Erythroblast (primary cell): ENCODE results near the gene RAB11A.

Experiments used
- GATA1 ChIP-seq: IDR thresholded peaks from 2 replicates; pipeline ENCODE4 v1.6.1; 2011; ENCODE audit warnings: low read depth, mild to moderate bottlenecking, control low read depth, low read length, moderate library complexity
- POLR2A ChIP-seq: IDR thresholded peaks from 2 replicates; pipeline ENCODE4 v1.6.1; 2011; ENCODE audit warnings: mild to moderate bottlenecking, low read length

GRCh38 chr15:65904301-65904700, 35.0 kb downstream of the RAB11A start:
- TF ChIP-seq POLR2A (no peak), GATA1 (no peak)
